NCI-H1092 treated with DMSO at 0.1 percent for 48 hours (cell line): ENCODE results near the gene ATP2A3.

ENCODE experiments used
- DNase-seq: peaks from one replicate; lab custom pipeline; 2025; lab: John Stamatoyannopoulos, UW

Gene ATP2A3

GRCh38 chr17:3910420-3911270 is 53.6 kb downstream of the ATP2A3 start:
- DNase-seq: no peak

GRCh38 chr17:3909257-3909656 is 55.0 kb downstream of the ATP2A3 start:
- DNase-seq: no peak

DNA sequence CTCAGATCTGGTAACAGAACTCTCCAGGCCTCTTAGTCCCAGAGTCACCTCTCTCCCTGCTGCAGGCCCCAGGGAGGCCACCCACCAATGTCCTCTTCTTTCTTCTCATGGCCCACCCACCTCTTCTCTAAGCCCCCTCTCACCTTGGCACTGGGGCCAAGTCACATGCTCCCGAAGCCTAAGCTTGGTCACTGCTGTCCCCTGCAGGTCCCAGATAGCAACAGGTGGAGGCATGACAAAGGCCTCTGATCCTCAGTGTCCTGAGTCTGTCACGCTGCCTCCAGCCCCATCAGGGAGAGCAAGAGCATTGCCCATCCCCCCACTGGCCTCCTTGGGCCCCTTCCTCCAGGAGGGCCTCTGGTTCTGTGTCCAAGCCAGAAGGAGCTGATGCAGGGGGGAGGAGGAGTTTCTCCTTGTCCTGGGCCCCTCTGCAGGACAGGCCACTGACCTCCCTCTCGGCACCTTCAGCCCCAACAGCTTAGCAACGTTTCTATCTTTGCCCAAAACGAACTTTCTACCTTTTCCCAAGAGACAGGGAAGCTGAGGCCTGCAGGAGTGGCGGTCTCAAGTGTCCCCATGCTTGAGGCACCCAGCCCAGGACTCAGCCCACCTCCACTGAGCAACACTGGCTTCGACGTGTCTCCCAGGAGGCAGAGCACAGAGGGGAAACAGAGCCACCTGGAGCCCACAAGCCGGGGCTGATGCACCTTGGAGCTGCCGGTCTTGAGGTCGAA is 56.6 kb downstream of the ATP2A3 start:
- DNase-seq: peak; percentile 6

DNA sequence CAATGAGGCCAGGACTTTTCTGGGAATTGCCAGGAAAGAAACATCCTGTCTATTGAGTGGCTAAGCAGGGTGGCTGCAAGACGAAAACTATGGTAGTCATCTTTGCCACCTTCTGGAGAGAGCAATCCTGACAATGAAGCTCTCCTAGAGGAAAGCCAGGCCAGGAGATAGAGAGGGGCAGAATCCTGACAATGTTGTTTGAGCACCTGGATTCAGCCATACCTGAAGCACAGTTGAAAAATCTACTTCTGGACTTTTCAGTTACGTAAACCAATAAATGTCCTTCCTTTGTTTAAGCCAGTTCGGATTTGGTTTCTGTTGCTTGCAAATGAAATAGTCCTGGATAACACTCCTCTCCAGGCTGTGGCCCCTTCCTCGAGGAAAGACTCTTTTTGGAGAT is 57.4 kb downstream of the ATP2A3 start:
- no peak for DNase-seq

DNA sequence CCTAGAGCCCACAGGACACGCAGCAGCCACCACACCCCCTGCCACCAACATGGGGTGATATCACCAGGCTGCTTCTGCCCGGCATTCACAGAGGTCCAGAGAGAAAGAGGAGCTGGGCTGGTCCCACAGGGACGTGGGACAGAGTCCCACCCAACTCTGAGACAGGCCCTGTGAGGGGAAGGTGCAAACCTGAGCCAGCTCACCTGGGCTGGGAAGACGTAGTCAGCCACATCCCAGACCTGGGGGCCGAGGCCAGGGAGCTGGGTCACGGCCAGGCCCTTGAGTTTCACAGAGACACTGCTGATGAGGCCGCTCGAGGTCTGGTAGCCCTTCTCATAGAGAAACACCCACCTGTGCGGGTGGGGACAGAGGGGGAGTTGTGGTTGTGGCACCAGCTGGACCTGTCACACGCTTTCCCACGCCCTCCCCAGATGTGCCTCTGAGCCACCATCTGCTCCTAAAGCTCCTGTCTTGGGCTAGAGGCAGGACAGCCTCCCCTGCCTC is 59.2 kb downstream of the ATP2A3 start:
- no peak for DNase-seq

GRCh38 chr17:3904501-3904900 is 59.7 kb downstream of the ATP2A3 start:
- DNase-seq: no peak

- DNase-seq: no peak
Observed at GRCh38 chr17:3903881-3904290, 60.4 kb downstream of the ATP2A3 start.

- DNase-seq: no peak
Observed at GRCh38 chr17:3903051-3903825, 61.0 kb downstream of the ATP2A3 start.

DNA sequence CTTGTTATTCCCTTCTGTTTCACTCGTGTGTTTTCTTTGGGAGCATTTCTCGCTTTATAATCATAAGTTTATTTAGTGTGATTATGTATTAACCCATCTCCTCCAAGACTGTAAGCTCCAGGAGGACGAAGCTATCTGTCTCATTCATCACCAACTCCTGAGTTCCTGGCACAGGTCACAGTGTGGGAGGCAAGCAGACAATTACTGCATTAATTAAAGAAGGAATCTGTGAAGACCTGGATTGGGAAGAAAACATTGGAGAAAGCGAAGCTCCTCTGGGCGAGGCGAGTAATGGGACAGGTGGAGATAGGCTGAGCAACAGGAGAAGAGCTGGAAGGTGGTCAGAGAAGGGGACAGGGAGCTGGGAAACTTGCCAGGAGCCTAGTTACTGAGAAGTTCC is 63.6 kb downstream of the ATP2A3 start:
- DNase-seq: no peak

DNA sequence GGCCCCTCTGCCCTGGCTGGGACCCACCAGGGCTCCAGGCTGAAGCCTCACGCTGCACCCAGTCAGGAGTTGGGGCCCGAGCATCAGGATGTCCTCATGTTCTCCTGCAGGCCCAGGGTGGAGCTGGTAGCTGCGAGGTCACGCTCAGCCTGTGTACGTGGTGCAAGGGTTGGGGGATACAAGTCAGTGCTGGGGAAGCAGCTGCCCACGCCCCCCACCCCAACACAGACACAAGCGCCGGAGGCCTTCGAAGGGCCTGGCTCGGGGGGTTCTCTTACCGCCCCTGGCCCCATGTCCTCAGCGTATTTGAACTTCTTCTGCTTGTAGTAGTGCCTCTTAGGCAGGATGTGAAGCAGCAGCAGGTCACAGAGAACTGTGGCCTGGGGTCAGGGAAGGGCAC is 66.5 kb downstream of the ATP2A3 start:
- no peak for DNase-seq

DNA sequence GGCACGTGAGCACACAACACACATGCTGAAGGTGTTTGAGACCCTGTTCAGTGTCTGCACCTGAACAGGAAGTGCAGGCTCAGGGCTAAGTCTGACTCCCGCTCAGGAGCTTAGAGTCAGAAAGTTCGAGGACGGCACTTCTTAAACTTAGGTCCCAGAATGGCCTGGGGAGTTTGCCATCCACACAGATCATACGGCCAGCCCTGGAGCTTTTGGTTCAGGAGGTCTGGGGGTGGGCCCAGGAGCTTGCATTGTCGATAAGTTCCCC is 67.3 kb downstream of the ATP2A3 start:
- DNase-seq: no peak

DNA sequence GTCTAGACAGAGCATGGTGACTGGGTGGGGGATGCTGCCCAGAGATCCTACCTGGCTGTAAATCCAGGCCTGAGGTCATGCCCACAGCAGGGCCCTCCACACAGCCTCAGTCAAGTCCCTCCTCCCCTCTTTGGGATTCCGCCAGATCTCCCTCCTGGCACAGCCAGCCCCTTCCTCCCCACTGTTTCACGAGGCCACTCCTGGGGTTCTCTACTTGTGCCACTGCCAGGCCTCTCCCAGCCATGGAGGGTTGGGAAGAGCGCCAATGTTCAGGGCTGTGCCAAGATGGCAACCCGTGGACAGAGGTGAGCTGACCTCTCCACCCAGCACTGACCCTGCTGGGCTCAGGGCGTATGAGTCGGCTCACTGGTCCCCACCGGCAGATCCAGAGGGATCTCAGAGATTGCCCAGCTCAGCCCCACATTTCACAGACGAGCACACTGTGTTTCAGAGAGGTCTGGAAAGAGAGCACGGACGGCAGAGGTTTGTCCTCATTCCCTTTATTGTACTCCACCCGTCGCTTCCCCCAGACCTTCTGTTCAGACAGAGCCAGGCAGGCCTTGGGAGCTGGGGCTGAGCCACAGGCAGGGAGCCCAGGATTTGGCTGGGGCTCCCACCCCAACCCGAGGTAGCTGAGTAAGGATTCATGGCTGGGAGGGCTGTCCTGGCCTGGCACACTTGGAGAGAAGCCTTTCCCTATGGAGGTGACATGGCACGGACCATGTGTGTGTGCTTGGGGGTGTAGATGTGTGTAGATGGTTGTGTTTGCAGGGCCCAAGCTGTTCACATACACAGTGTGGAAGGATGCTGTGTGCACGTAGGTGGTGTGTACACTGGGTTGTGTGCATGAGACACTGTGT is 67.9 kb downstream of the ATP2A3 start:
- DNase-seq: peak; percentile 42

GRCh38 chr17:3895354-3895753 is 68.9 kb downstream of the ATP2A3 start:
- DNase-seq: no peak

- no peak for DNase-seq
Observed at GRCh38 chr17:3894911-3895343, 69.3 kb downstream of the ATP2A3 start.

DNA sequence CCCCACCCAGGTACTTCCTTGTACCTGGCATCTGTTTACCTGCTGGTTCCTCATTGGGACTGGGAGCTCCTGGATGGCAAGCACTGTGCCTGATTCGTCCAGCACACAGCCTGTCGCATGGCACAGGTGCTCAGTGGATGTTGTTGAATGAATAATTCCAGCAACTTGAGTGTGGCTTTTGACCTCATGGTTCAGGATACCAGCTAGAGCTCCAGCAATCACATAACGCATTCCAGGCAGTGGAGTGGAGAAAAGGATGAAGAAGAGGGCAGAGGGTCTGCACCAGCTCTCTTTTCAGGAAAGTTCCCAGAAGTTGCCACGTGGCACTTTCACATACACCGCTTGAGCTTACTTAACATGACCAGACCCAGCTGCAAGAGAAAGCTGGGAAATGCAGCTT is 70.0 kb downstream of the ATP2A3 start:
- DNase-seq: no peak

- DNase-seq: no peak
Observed at GRCh38 chr17:3893720-3894116, 70.5 kb downstream of the ATP2A3 start.

DNA sequence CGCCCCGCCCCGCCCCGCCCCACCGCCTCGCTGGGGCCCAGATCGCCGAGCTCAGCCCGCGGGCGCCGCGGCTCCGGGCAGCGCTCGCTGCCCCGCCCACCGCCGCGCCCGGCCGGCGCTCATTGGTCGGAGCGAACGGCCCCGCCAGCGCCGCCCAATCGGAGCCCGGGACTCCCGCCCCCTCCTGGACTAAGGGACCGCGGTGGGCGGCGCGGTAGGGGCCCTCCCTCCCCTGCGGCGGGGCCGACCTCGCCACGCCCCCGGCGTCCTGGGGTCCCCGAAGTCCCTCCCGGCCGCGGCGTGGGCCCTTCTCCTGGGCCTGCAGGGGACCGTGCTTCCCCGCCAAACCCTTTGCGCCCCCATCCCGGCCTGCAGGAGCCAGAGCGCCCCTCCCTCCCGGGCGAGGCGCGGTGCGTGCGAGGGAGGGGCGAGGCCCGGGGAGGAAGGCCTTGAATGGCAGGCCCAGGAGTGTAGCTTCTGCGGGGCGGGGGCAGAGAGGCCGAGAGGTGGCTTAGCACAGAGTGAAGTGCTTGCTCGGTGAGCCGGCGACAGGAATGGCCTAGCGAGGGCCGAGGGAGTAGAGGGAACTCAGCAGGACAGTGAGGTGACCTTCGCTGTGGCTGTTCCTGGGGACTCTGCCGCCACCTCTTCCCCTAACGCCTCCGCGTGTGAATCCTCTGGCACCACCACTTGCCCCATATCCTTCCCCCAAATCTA is 71.1 kb downstream of the ATP2A3 start, which contains the start of gene CAMKK1:
TSS of gene CAMKK1 (minus strand) at position 51 of the 717 bp plus-strand sequence. CDS start 7,366 bp downstream, outside the sequence.
- peak; percentile 60 for DNase-seq

GRCh38 chr17:3892095-3892998 is 71.9 kb downstream of the ATP2A3 start:
- no peak for DNase-seq

- DNase-seq: no peak
Observed at GRCh38 chr17:3891626-3892094, 72.6 kb downstream of the ATP2A3 start.

GRCh38 chr17:3890878-3891219 is 73.4 kb downstream of the ATP2A3 start:
- peak; percentile 49 for DNase-seq
